Tibial artery (tissue), 4 donors: ENCODE results near the gene HNMT.

Experiments used
- DNase-seq, 2 donors: peaks; one replicate each; pipeline ENCODE4 v3.0.0-alpha.2; 2019
- H3K27ac ChIP-seq, 2 donors: fragments of 200-600 bp; sonication (generic) in 1 of 2; 1 replicate in 1 of 2; 2 replicates in 1 of 2; pipeline ENCODE4 v1.5.1; 2018 to 2019; ENCODE audit warnings: mild to moderate bottlenecking in 1 of 2
- H3K27me3 ChIP-seq, 2 donors: fragments of 200-600 bp; sonication (generic) in 1 of 2; one replicate each; pipeline versions ENCODE4 v1.5.1 to v1.6.0; 2016 to 2019
- H3K36me3 ChIP-seq, 3 donors: fragments of 200-600 bp; sonication (generic) in 2 of 3; one replicate each; pipeline ENCODE4 v1.5.1; 2016 to 2019; ENCODE audit warnings: mild to moderate bottlenecking in 2 of 3
- H3K4me1 ChIP-seq, 4 donors: fragments of 200-600 bp; sonication (generic) in 2 of 4; 1 replicate in 3 of 4; 2 replicates in 1 of 4; pipeline ENCODE4 v1.5.1; 2016 to 2019
- H3K4me3 ChIP-seq, 2 donors: fragments of 200-600 bp; sonication (generic) in 1 of 2; 1 replicate in 1 of 2; 2 replicates in 1 of 2; pipeline ENCODE4 v1.5.1; 2018 to 2019; ENCODE audit warnings: mild to moderate bottlenecking in 2 of 2
- H3K9me3 ChIP-seq, 3 donors: fragments of 200-600 bp; sonication (generic) in 1 of 3; one replicate each; pipeline ENCODE4 v1.5.1; 2016 to 2019
- intact Hi-C: fragments of 100-400 bp; cut with DNase I; formaldehyde crosslinking; loops from one replicate; pipeline ENCODE4 v1.15.0; 2023; ENCODE audit warnings: low total_unique reads
- TF ChIP-seq, protein P1 (sequence below), 2 experiments: fragments of 200-600 bp in 1 of 2; fragments of 450-650 bp in 1 of 2; IDR thresholded peaks; one replicate each; pipeline ENCODE4 v1.5.1; 2017 to 2019; ENCODE audit warnings: antibody characterized with exemption in 2 of 2, mild to moderate bottlenecking in 1 of 2, moderate library complexity in 1 of 2

Gene HNMT

DNA sequence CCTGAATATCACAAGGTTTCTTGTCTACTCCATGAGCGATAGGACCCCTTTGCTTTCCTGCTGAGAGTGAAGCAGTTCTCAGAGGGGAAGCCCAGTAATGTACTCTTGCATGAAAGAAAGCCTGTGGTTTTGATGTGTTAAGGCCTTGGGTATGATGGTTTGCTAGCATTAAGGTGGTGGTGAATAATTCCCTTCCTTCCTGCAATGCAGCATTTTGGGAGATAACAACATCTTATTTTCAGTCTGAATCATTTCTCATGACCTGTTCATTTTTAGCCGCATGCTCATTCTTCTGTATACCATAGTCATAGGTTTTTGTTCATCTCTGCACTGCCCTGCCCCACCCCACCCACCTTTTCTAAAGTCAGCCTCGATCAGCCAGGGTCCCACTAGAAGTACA is 66.2 kb downstream of the HNMT start:
- intact Hi-C loops, result no loop called here
- H3K27ac ChIP-seq, result no peak overlapping the region
- no peaks in the 10 kb centered on the region for H3K36me3 ChIP-seq
- peaks cover 0 to 28% (median 15%) of the 10 kb centered on the region in 4 donors for H3K4me1 ChIP-seq
- TF ChIP-seq, protein P1, sequence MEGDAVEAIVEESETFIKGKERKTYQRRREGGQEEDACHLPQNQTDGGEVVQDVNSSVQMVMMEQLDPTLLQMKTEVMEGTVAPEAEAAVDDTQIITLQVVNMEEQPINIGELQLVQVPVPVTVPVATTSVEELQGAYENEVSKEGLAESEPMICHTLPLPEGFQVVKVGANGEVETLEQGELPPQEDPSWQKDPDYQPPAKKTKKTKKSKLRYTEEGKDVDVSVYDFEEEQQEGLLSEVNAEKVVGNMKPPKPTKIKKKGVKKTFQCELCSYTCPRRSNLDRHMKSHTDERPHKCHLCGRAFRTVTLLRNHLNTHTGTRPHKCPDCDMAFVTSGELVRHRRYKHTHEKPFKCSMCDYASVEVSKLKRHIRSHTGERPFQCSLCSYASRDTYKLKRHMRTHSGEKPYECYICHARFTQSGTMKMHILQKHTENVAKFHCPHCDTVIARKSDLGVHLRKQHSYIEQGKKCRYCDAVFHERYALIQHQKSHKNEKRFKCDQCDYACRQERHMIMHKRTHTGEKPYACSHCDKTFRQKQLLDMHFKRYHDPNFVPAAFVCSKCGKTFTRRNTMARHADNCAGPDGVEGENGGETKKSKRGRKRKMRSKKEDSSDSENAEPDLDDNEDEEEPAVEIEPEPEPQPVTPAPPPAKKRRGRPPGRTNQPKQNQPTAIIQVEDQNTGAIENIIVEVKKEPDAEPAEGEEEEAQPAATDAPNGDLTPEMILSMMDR (IDR thresholded peaks at IDR 0.05), result no peak
- DNase-seq, result no peak
- no peaks in the 10 kb centered on the region for H3K9me3 ChIP-seq
- no peaks in the 10 kb centered on the region for H3K27me3 ChIP-seq
- no peak overlapping the region for H3K4me3 ChIP-seq

DNA sequence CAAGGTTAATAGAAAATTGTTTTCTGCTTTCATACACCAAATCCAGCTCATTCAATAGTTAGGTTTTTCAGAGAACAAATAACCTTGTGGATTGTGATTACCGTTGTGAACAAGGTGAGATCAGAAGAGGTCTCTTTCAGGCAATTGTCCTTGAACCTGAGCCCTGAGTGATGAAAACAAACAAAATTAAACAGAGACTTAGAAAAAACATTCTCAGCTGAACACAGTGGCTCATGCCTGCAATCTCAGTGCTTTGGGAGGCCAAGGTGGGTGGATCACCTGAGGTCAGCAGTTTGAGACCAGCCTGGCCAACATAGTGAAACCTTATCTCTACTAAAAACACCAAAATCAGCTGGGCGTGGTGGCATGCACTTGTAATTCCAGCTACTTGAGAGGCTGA is 68.1 kb downstream of the HNMT start:
- intact Hi-C loops, result no loop called here
- no peak for DNase-seq
- no peak overlapping the region for H3K27ac ChIP-seq
- H3K27me3 ChIP-seq, result no peaks in the 10 kb centered on the region
- H3K4me3 ChIP-seq, result no peak overlapping the region
- no peaks in the 10 kb centered on the region for H3K36me3 ChIP-seq
- H3K9me3 ChIP-seq, result no peaks in the 10 kb centered on the region
- H3K4me1 ChIP-seq, result peaks cover 0 to 17% (median 12%) of the 10 kb centered on the region in 4 donors
- TF ChIP-seq, protein P1 (IDR thresholded peaks at IDR 0.05), result no peak

DNA sequence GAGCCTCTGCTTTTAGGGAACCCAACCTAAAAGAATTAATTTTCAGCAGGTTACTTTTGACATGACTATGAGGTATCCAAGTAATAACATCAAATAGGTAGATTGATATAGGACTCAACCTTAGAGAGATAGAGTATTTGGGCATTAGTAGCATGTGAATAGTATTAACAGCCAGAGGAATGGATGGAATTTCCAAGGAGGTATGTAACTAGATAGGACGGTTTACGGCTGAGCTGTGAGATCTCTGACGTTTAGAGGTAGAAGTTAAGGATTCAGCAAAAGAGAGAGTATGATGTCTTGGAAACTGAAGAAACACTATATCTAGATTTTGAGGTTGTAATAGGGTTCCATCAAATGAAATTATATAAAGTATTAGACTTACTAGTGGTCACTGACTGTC is 70.3 kb downstream of the HNMT start:
- Histone ChIP-seq H3K4me3 (no peak overlapping the region), H3K27ac (no peak overlapping the region), H3K27me3 (no peaks in the 10 kb centered on the region), H3K36me3 (no peaks in the 10 kb centered on the region), H3K9me3 (no peaks in the 10 kb centered on the region), H3K4me1 (peaks cover 0 to 7% (median 4%) of the 10 kb centered on the region in 4 donors)
- intact Hi-C loops, result no loop called here
- TF ChIP-seq, protein P1 (IDR thresholded peaks at IDR 0.05), result no peak
- no peak for DNase-seq

DNA sequence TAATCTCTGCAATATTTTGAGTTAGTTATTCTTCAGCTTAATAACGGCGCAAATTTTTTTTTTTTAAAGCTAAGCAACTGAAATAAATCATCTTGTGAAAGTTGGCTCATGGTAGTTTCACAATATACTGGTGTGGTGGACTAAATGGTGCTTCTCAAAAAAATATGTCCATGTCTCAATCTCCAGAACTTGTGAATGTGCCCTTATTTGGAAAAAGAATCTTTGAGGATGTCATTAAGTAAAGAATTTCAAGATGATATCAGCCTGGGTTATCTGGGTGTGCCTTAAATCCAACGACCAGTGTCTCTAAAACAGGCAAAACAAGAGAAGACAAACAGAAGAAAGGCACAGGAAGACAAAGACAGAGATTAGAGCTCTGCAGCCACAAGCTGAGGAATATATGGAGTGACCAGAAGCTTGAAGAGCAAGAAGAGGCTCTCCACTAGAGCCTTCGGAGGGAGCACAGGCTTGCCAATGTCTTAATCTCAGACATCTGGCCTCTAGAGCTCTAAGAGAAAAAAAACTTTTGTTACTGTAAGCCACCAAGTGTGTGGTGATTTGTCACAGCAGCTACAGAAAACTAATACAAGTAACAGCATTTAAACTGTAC is 71.4 kb downstream of the HNMT start:
- Histone ChIP-seq H3K4me1 (peaks cover 0 to 10% (median 1%) of the 10 kb centered on the region in 4 donors), H3K36me3 (no peaks in the 10 kb centered on the region), H3K27ac (no peak overlapping the region), H3K9me3 (no peaks in the 10 kb centered on the region), H3K27me3 (no peaks in the 10 kb centered on the region), H3K4me3 (no peak overlapping the region)
- DNase-seq, result no peak
- TF ChIP-seq, protein P1 (IDR thresholded peaks at IDR 0.05), result no peak
- intact Hi-C loops, result no loop called here

DNA sequence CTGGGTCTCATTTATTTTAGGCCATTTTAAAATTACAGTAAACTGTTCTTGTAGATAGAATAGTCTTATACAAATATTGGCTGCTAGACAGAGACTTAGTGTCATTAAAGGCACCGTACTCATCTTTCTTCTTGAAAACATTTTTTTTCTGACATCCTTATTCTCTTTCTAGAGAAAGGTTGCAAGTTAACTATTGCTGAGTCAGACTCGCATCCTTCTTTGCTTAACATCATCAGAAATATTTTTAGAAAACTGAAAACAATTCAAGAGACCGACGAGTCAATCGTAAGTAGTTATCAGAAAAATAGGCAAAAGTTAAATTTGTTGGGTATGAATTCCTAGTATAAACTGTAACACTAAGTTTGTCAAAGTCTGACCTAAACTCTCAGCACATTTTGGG is 72.2 kb downstream of the HNMT start:
- no peaks in the 10 kb centered on the region for H3K9me3 ChIP-seq
- H3K4me3 ChIP-seq, result no peak overlapping the region
- H3K27me3 ChIP-seq, result no peaks in the 10 kb centered on the region
- no peaks in the 10 kb centered on the region for H3K36me3 ChIP-seq
- no peak for DNase-seq
- intact Hi-C loops, result no loop called here
- H3K27ac ChIP-seq, result no peak overlapping the region
- TF ChIP-seq, protein P1 (IDR thresholded peaks at IDR 0.05), result no peak
- H3K4me1 ChIP-seq, result peaks cover 0 to 10% (median 1%) of the 10 kb centered on the region in 4 donors

DNA sequence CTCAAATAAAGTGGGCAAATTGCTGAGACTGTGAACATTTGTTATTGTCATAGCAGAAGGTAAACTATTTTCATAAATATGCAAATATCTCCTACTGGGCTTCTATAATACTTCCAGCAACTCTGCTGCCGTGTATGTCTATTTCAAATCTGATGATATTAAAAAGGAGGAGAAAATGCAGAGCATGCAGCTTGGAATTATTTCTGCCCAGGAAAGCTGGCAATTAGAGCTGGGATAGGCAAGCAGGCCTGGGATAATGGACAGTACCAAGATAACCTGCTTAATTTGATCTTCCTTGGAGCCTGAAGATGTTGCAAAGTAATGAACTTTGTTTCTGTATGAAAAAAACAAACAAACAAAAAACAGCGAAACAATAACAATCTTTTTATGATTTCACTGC is 72.8 kb downstream of the HNMT start:
- intact Hi-C loops, result no loop called here
- no peak overlapping the region for H3K4me3 ChIP-seq
- H3K9me3 ChIP-seq, result no peaks in the 10 kb centered on the region
- no peak for DNase-seq
- TF ChIP-seq, protein P1 (IDR thresholded peaks at IDR 0.05), result no peak
- no peaks in the 10 kb centered on the region for H3K27me3 ChIP-seq
- H3K36me3 ChIP-seq, result no peaks in the 10 kb centered on the region
- peaks cover 0 to 10% (median 1%) of the 10 kb centered on the region in 4 donors for H3K4me1 ChIP-seq
- no peak overlapping the region for H3K27ac ChIP-seq
